Mesenchymal stem cell (in vitro differentiated cells and primary cell): ENCODE data around the gene MR1.

ENCODE experiments used
- DNase-seq: peaks from one replicate; pipeline ENCODE4 v3.0.0-alpha.2; 2013
- H2AFZ ChIP-seq: one replicate; pipeline ENCODE4 v1.6.1; 2013; ENCODE audit warnings: low read depth, mild to moderate bottlenecking, control low read depth, inconsistent platforms, low read length, moderate library complexity
- H2AK5ac ChIP-seq: 2 replicates; pipeline ENCODE4 v1.6.1; 2013; ENCODE audit warnings: low read length, moderate library complexity, mild to moderate bottlenecking, inconsistent platforms; ENCODE audit not compliant: severe bottlenecking
- H2BK120ac ChIP-seq: one replicate; pipeline ENCODE4 v1.6.1; 2013; ENCODE audit warnings: low read depth, mild to moderate bottlenecking, inconsistent platforms, low read length, moderate library complexity
- H2BK12ac ChIP-seq, 2 experiments: one replicate each; pipeline ENCODE4 v1.6.1; 2013; ENCODE audit warnings: inconsistent platforms in 2 of 2, low read length in 2 of 2, mild to moderate bottlenecking in 2 of 2, moderate library complexity in 2 of 2, control low read depth in 1 of 2
- H2BK15ac ChIP-seq: one replicate; pipeline ENCODE4 v1.6.1; 2013; ENCODE audit warnings: mild to moderate bottlenecking, low read depth, inconsistent platforms; ENCODE audit not compliant: poor library complexity, severe bottlenecking
- H2BK5ac ChIP-seq: 2 replicates; pipeline ENCODE4 v1.6.1; 2013; ENCODE audit warnings: low read depth, mild to moderate bottlenecking, low read length, control low read depth, inconsistent platforms; ENCODE audit not compliant: poor library complexity, severe bottlenecking
- H3K14ac ChIP-seq, 2 experiments: one replicate each; pipeline ENCODE4 v1.6.1; 2013; ENCODE audit warnings: inconsistent platforms in 2 of 2, low read length in 2 of 2, control low read depth in 1 of 2, mild to moderate bottlenecking in 1 of 2, moderate library complexity in 1 of 2
- H3K18ac ChIP-seq, 2 experiments: one replicate each; pipeline ENCODE4 v1.6.1; 2013; ENCODE audit warnings: inconsistent platforms in 2 of 2, low read length in 2 of 2, control low read depth in 1 of 2, low read depth in 1 of 2, mild to moderate bottlenecking in 1 of 2
- H3K23ac ChIP-seq, 2 experiments: one replicate each; pipeline ENCODE4 v1.6.1; 2013; ENCODE audit warnings: inconsistent platforms in 2 of 2, low read length in 2 of 2, mild to moderate bottlenecking in 2 of 2, moderate library complexity in 2 of 2, control low read depth in 1 of 2
- H3K27ac ChIP-seq: 2 replicates; pipeline ENCODE4 v1.5.1; 2013; ENCODE audit warnings: mild to moderate bottlenecking, moderate library complexity, low read length, control low read depth, inconsistent platforms; ENCODE audit not compliant: poor library complexity, severe bottlenecking
- H3K27me3 ChIP-seq, 2 experiments: 2 replicates each; pipeline versions ENCODE4 v1.6.1 to v1.7.0; 2013; ENCODE audit warnings: low read length in 2 of 2, mild to moderate bottlenecking in 2 of 2, moderate library complexity in 2 of 2, control low read depth in 1 of 2, inconsistent platforms in 1 of 2; ENCODE audit not compliant: control insufficient read depth in 1 of 2, insufficient read depth in 1 of 2
- H3K36me3 ChIP-seq, 2 experiments: 2 replicates each; pipeline versions ENCODE4 v1.6.1 to v1.7.0; 2013; ENCODE audit warnings: low read length in 2 of 2, control low read depth in 1 of 2, inconsistent platforms in 1 of 2, low read depth in 1 of 2, mild to moderate bottlenecking in 1 of 2; ENCODE audit not compliant: insufficient read depth in 2 of 2, control insufficient read depth in 1 of 2
- H3K4ac ChIP-seq, 2 experiments: one replicate each; pipeline ENCODE4 v1.6.1; 2013; ENCODE audit warnings: inconsistent platforms in 2 of 2, low read length in 2 of 2, mild to moderate bottlenecking in 2 of 2, moderate library complexity in 2 of 2, control low read depth in 1 of 2, low read depth in 1 of 2
- H3K4me1 ChIP-seq: 2 replicates; pipeline ENCODE4 v1.6.1; 2013; ENCODE audit warnings: low read depth, low read length, control low read depth; ENCODE audit not compliant: control insufficient read depth, insufficient read depth
- H3K4me2 ChIP-seq: 2 replicates; pipeline ENCODE4 v1.6.1; 2013; ENCODE audit warnings: low read length, mild to moderate bottlenecking, inconsistent platforms; ENCODE audit not compliant: poor library complexity, severe bottlenecking
- H3K4me3 ChIP-seq, 2 experiments: 2 replicates each; pipeline versions ENCODE4 v1.5.1 to v1.7.0; 2013; ENCODE audit warnings: low read length in 2 of 2, mild to moderate bottlenecking in 2 of 2, control low read depth in 1 of 2, low read depth in 1 of 2; ENCODE audit not compliant: insufficient read depth in 1 of 2
- H3K79me1 ChIP-seq: replicated peaks from 2 replicates; pipeline ENCODE4 v1.6.1; 2013; ENCODE audit warnings: mild to moderate bottlenecking, control low read depth, low read length, inconsistent platforms; ENCODE audit not compliant: poor library complexity, severe bottlenecking
- H3K9ac ChIP-seq: 2 replicates; pipeline ENCODE4 v1.7.0; 2013; ENCODE audit warnings: mild to moderate bottlenecking, low read length, moderate library complexity
- H3K9me3 ChIP-seq: 2 replicates; pipeline ENCODE4 v1.7.0; 2013; ENCODE audit warnings: mild to moderate bottlenecking, low read length; ENCODE audit not compliant: control insufficient read depth
- H4K8ac ChIP-seq: one replicate; pipeline ENCODE4 v1.6.1; 2013; ENCODE audit warnings: inconsistent platforms, mild to moderate bottlenecking, low read length, moderate library complexity
- H4K91ac ChIP-seq: one replicate; pipeline ENCODE4 v1.6.1; 2013; ENCODE audit warnings: mild to moderate bottlenecking, low read length, inconsistent platforms
- WGBS: methylation state at CpG from one replicate; pipeline ENCODE4 v1.1.7; 2013; ENCODE audit warnings: mixed read lengths; 5-methylcytosine and 5-hydroxymethylcytosine counted together

The MR1 gene

GRCh38 chr1:181081395-181081794 lies 47.6 kb downstream of the MR1 start:
- Histone ChIP-seq H3K27ac (no peak overlapping the region), H3K9me3 (no peaks in the 10 kb centered on the region), H3K4me3 (no peak overlapping the region), H3K4me2 (no peak overlapping the region), H3K14ac (no peak overlapping the region), H3K4me1 (peaks cover 6% of the 10 kb centered on the region), H3K18ac (no peak overlapping the region), H4K8ac (no peak overlapping the region), H2BK120ac (peak overlapping the region; percentile 57), H3K4ac (no peak overlapping the region), H2BK5ac (no peak overlapping the region), H3K36me3 (no peaks in the 10 kb centered on the region), H2AK5ac (no peak overlapping the region), H3K79me1 (peaks cover 1% of the 10 kb centered on the region), H2BK15ac (no peak overlapping the region), H3K9ac (no peak overlapping the region), H3K23ac (no peak overlapping the region), H3K27me3 (no peaks in the 10 kb centered on the region), H4K91ac (no peak overlapping the region), H2BK12ac (no peak overlapping the region), H2AFZ (no peak overlapping the region)
- DNase-seq, result no peak
- 70% methylated on average over 3 of the region's 3 CpGs for WGBS

GRCh38 chr1:181083842-181084605 lies 50.2 kb downstream of the MR1 start:
- Histone ChIP-seq H3K4me3 (no peak overlapping the region), H3K18ac (no peak overlapping the region), H2BK15ac (no peak overlapping the region), H3K4ac (no peak overlapping the region), H3K4me1 (peaks cover 5% of the 10 kb centered on the region), H2AFZ (no peak overlapping the region), H2BK12ac (no peak overlapping the region), H4K8ac (peak overlapping the region; percentile 16), H3K23ac (no peak overlapping the region), H2AK5ac (no peak overlapping the region), H2BK120ac (no peak overlapping the region), H2BK5ac (no peak overlapping the region), H4K91ac (no peak overlapping the region), H3K4me2 (no peak overlapping the region), H3K9me3 (no peaks in the 10 kb centered on the region), H3K14ac (no peak overlapping the region), H3K36me3 (no peaks in the 10 kb centered on the region), H3K79me1 (peaks cover 3% of the 10 kb centered on the region), H3K9ac (peak overlapping the region; percentile 26), H3K27me3 (no peaks in the 10 kb centered on the region), H3K27ac (no peak overlapping the region)
- peak; percentile 61 for DNase-seq
- 9% methylated on average over 3 of the region's 6 CpGs for WGBS

GRCh38 chr1:181084606-181084969 lies 50.8 kb downstream of the MR1 start:
- Histone ChIP-seq H3K36me3 (peaks cover 0 to 4% of the 10 kb centered on the region in 2 experiments), H2BK5ac (no peak overlapping the region), H3K18ac (no peak overlapping the region), H2AK5ac (no peak overlapping the region), H3K9me3 (no peaks in the 10 kb centered on the region), H3K27ac (no peak overlapping the region), H3K27me3 (no peaks in the 10 kb centered on the region), H3K4me3 (no peak overlapping the region), H2BK120ac (no peak overlapping the region), H3K23ac (no peak overlapping the region), H2BK12ac (no peak overlapping the region), H3K4me1 (peaks cover 5% of the 10 kb centered on the region), H3K4me2 (no peak overlapping the region), H3K79me1 (peaks cover 3% of the 10 kb centered on the region), H2AFZ (no peak overlapping the region), H3K9ac (peak overlapping the region; percentile 26), H4K91ac (no peak overlapping the region), H3K4ac (no peak overlapping the region), H4K8ac (no peak overlapping the region), H3K14ac (no peak overlapping the region), H2BK15ac (no peak overlapping the region)
- WGBS, result 82% methylated on average over 4 of the region's 4 CpGs
- no peak for DNase-seq

- Histone ChIP-seq H4K8ac (no peak overlapping the region), H4K91ac (no peak overlapping the region), H3K36me3 (peaks cover 7 to 13% of the 10 kb centered on the region in 2 experiments), H3K4ac (no peak overlapping the region), H3K9ac (no peak overlapping the region), H3K4me1 (peaks cover 5% of the 10 kb centered on the region), H3K14ac (no peak overlapping the region), H3K9me3 (no peaks in the 10 kb centered on the region), H3K23ac (no peak overlapping the region), H2BK120ac (no peak overlapping the region), H3K18ac (no peak overlapping the region), H2BK12ac (no peak overlapping the region), H3K27me3 (no peaks in the 10 kb centered on the region), H2AK5ac (no peak overlapping the region), H2BK5ac (no peak overlapping the region), H2AFZ (no peak overlapping the region), H2BK15ac (no peak overlapping the region), H3K27ac (no peak overlapping the region), H3K4me3 (no peak overlapping the region), H3K79me1 (peaks cover 3% of the 10 kb centered on the region), H3K4me2 (no peak overlapping the region)
- no peak for DNase-seq
- WGBS, result 84% methylated on average over 1 of the region's 1 CpG
Observed at GRCh38 chr1:181086091-181086490, 52.3 kb downstream of the MR1 start.
